COLO668 (cell line): ENCODE results near the gene WWOX.

Source experiments
- DNase-seq: peaks from one replicate; lab custom pipeline; 2025; ENCODE audit not compliant: unreplicated experiment; lab: John Stamatoyannopoulos, UW

The WWOX gene

GRCh38 chr16:79136955-79137354 lies 1037.5 kb downstream of the WWOX start:
- no peak for DNase-seq

- DNase-seq = no peak
Measured at GRCh38 chr16:79137426-79137939, 1038.0 kb downstream of the WWOX start.

DNA sequence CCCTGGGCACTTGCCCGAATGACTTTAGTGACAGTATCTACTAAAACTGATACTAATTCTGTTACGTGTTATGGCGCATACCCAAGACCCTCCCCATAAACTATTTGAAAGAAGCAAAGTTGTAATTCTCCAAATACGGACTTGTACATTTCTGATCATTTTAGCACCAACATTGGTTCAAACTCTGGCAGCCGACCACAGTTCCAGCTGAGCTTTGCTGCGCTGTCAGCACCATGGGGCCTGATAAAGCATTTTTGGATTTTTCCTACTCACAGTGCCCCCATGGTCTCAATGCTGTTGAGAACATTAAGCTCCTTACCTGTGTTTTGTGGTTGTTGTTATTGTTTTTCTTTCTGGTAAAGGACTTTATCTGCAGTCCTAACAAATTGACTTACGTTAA lies 1040.3 kb downstream of the WWOX start:
- DNase-seq = no peak

- no peak for DNase-seq
Measured at GRCh38 chr16:79143026-79143425, 1043.6 kb downstream of the WWOX start.

DNA sequence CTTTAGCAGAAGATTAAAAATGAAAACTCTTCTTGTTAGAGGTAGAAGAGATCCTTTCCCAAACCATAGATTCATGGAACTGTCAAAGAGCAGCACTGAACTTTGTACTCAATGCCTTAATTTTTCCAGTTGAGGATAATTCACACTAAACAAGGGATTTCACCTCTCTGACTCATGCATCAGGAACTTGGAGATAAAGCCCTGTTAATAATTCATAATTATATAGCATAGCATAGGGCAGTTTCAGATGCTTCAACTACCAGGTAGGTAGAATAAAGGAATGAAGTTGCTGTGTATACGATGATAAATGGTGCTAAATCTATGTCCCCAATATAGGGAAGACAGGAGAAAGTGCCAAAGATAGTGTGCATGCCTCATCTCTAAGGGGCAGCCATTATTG lies 1050.7 kb downstream of the WWOX start:
- DNase-seq = no peak

DNA sequence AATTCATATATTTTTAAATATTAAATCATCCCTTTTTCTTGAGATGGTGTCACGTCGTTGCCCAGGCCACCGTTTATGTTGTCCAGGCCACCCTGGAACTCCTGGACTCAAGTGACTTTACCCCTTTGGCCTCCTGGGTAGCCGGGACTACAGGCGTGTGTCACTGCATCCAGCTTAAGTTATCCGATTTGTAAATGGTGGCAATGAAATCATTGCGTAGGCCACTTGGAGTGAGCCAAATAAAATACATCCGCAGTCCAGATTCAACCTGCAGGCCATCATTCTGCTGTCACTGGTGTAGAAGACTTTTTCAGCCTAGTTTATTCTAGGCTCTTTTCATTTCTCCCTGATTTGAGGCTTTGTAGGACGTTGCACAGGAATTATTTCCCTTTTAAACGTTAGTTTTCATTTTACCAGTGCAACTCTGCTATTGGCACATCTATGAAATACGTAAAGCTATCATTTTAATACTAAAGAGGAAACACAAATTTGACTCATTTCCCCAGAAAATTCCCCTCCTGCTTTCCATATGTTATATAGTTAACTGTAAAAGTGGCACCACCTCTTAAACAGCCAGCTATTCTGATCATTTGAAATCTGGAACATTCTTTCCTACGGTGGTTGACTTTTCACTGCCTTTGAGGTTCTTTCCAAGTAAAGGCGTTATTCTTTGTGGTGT lies 1051.3 kb downstream of the WWOX start:
- DNase-seq = no peak

DNA sequence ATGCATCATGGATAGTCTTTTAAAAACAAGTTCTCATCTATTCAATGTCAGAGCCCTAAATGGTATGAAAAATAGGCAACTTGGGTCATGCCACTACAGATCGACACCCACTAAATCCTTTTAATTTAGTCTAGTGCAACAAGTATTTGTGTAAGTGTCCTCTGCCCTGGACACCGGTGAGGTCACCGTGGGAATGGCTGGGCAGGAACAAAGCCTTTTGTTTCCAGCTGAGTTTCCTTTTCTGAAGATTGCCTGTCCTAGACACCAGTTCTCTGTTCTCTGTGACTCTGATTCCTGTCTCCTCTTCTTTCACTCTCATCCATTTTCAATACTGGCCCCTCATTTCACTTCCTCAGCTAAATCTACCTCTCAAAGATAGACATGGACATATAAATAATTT lies 1054.6 kb downstream of the WWOX start:
- no peak for DNase-seq

DNA sequence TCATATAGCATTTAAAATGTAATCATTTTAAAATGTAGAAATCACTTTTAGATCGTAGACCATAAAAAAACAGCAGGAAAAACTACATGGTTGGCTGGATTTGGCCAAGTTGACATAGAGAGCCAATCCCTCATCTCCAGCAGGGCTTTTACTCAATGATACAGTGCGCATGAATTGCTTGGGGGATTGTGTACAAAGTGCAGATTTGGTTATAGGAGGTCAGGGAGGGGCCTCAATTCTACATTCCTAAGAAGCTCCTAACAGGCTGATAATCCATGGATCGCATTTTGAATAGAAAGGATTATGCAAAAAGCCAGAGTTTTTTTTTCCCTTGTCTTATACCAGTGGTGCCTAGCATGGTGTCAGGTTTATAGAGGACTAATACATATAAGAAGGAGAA lies 1056.0 kb downstream of the WWOX start:
- DNase-seq = no peak

DNA sequence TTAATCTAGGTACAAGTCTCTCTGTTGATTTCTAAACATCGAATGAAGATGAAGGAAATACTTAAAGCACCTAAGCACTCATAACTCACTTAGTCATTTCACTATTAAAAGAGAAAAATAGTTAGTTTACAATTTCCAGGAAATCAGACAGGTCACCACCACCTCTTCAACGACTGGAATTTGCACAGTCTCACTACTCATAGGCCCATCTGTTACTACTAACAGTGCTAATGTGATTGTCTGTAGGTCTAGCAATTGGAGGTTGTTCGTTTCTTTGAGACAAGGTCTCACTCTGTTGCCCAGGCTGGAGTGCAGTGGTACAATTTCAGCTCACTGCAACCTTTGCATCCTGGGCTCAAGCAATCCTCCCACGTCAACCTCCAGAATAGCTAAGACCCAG lies 1056.5 kb downstream of the WWOX start:
- DNase-seq = no peak

DNA sequence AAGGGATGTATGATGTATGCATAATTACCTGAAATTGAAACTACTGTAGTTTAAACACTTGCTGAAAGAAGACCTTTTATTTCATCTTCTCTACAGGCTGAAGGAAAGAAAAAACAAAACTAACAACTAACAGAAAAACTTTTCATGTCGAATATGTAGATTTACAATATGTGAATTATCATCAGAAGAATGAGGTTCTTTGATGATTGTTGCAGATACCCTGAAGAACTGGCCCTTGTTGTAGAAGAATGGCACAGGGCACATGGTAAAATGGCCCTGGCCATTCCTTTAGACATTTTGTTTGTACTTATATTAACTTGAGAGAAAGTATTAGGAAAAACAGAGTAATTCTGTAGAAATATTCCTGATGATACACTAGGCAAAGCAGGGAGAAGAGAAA lies 1057.3 kb downstream of the WWOX start:
- no peak for DNase-seq

- DNase-seq = no peak
Measured at GRCh38 chr16:79158337-79158736, 1058.9 kb downstream of the WWOX start.

GRCh38 chr16:79159261-79160049 lies 1060.0 kb downstream of the WWOX start:
- no peak for DNase-seq

- peak; percentile 21 for DNase-seq
Measured at GRCh38 chr16:79162977-79163376, 1063.5 kb downstream of the WWOX start.

DNA sequence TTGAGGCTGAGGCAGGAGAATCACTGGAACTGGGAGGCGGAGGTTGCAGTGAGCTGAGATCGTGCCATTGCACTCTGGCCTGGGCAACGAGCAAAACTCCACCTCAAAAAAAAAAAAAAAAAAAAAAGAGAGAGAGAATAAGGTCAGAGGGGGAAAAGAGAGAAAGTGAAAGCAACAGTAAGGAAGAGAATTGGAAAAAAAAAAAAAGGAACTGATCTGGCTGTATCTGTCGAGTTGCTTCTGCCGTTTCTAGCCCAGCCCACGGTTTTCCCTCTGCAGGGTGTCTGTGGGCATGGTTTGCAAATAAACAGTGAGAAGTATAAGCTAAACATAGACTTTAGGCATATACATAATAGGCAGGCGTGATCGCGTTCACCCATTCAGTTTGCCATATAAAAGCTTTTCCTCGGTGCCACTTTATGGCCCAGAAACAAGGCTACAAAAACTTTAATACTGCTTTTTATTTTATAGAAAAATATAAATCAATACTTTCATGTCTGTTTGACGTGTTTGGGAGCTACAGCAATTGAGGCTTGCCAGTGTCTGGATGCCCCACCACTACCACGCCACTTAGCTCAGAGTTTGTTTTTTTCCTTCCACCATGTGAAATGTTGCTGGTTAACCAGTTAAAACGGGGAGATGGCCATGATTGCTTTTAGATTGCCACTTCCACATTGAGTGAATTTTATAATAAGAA lies 1064.4 kb downstream of the WWOX start:
- DNase-seq = peak; percentile 29

DNA sequence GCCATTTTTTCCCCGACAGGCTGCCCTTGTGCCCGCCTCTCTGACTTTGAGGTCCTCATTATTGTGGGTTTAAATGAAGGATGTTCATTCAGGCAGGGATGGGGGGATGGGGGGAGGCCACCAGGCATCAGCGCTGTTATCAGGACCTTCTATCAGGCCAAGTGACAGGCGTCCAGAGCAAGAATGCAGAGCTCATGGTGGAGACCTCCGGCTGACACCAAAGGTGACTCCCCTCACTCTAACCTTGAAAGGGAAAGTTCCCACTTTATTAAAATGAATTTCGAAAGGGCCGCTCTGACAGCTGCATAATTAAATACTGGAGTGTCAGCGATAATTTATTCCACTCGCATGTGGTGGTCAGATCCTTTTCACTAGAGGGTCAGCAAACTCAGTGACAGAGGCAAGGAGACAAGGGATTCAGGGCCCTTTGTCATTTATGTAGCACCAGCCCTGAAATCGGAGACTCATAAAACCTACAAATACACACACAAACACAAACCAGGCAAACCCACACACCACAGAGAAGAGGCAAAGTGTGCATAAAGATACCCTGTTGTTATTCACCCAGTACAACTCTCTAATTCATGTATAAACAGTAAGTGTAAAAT lies 1065.0 kb downstream of the WWOX start:
- no peak for DNase-seq

DNA sequence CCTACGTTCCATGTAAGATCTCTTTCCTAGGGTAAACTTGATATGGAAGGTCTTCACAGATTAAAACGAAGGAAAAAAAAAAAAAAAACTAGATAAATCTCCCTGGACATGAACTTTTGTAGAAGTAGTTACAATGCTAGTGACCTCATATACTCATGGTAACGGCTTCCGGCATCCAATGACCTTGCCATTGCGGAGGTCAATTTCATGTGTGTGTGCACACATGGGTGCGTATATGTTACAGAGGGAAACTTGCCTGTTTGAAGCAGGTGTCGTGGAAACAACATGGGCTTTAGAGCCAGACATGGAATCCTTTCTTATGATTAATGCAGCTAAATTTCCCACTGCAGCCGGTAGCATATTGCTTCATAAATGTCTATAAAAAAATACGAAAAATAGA lies 1065.6 kb downstream of the WWOX start:
- DNase-seq = no peak

DNA sequence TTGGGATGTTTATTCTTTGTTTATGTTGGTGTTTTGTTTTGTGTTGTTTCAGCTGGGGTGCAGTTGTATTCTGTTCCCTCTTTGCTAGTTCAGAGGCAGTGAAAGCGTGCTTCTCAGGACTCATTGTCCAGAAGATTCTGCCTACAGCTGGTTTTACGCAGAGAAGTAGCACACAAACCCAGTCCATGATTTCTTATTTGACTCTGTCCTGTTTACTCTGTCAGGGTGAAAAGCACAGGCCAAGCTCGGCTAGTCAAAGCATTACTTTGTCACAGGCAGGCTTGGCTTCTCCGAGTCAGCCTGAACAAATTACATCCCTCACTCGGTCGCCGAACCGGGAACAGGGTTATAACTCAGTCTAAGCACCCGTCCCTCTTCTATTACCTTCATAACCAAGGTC lies 1066.1 kb downstream of the WWOX start:
- DNase-seq = no peak

DNA sequence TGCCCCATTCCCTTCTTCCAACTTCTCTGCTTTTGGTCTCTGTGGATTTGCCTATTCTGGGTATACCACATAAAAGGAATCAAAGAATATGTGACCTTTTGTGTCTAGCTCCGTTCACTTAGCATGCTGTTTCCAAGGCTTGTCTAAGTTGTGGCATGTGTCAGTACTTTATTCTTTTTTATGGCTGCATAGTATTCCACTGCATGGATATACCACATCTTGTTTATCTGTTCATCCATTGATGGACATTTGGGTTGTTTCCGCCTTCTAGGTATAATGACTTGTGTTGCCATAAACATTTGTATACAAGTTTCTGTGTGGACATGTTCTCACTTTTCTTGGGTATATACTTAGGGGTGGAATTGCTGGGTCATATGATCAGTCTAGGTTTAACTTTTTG lies 1068.4 kb downstream of the WWOX start:
- no peak for DNase-seq

GRCh38 chr16:79168321-79168720 lies 1068.9 kb downstream of the WWOX start:
- DNase-seq = no peak

GRCh38 chr16:79169239-79169638 lies 1069.8 kb downstream of the WWOX start:
- no peak for DNase-seq

GRCh38 chr16:79170555-79171246 lies 1071.2 kb downstream of the WWOX start:
- DNase-seq = no peak
